SK-N-SH (cell line): ENCODE data around the gene KLHDC7B. TPM values are rescaled to one million over a fixed set of nuclear protein-coding genes. Genes with fewer than 3 reads are reported as not detected.

ENCODE experiments used
- CTCF ChIA-PET: fragments of 300-600, 350-600 bp; formaldehyde crosslinking; extraction: SDS; loops from one replicate; lab custom pipeline; 2021; lab: Yijun Ruan, JAX
- POLR2A ChIA-PET: fragments of 350-600 bp; sonication (Branson Sonifier 250); formaldehyde crosslinking; extraction: SDS; loops from one replicate; lab custom pipeline; 2020; ENCODE audit warnings: antibody characterized with exemption, inconsistent platforms; lab: Yijun Ruan, JAX
- DNase-seq: peaks from one replicate; pipeline ENCODE4 v3.0.0; 2012
- H2AFZ ChIP-seq: fragments of 200-600 bp; sonication (generic); 2 replicates; pipeline ENCODE4 v1.8.1; 2016; ENCODE audit warnings: antibody characterized with exemption, mild to moderate bottlenecking, low read depth
- H3F3A ChIP-seq: fragments of 200-600 bp; sonication (generic); replicated peaks from 2 replicates; pipeline ENCODE3; 2016; ENCODE audit warnings: antibody characterized with exemption, mild to moderate bottlenecking; ENCODE audit not compliant: insufficient read depth
- H3K27ac ChIP-seq, 2 experiments: fragments of 200-500 bp in 1 of 2; fragments of 200-600 bp in 1 of 2; sonication (Bioruptor generic) in 1 of 2; sonication (generic), shearing (Covaris generic) in 1 of 2; 2 replicates each; pipeline versions ENCODE4 v1.5.1 to v1.6.1; 2014 to 2016; ENCODE audit warnings: low read depth in 2 of 2, inconsistent platforms in 1 of 2, low read length in 1 of 2, mild to moderate bottlenecking in 1 of 2, mixed read lengths in 1 of 2
- H3K27me3 ChIP-seq: fragments of 200-600 bp; sonication (generic), shearing (Covaris generic); 2 replicates; pipeline ENCODE4 v1.6.1; 2016; ENCODE audit warnings: mixed run types; ENCODE audit not compliant: insufficient read depth
- H3K36me3 ChIP-seq, 2 experiments: fragments of 200-500 bp in 1 of 2; fragments of 200-600 bp in 1 of 2; sonication (Bioruptor generic) in 1 of 2; sonication (generic) in 1 of 2; replicated peaks in 1 of 2; 2 replicates each; pipeline versions ENCODE3 to v1.5.1; 2014 to 2016; ENCODE audit warnings: low read length in 1 of 2, mild to moderate bottlenecking in 1 of 2; ENCODE audit not compliant: insufficient read depth in 2 of 2, control insufficient read depth in 1 of 2
- H3K4me1 ChIP-seq, 2 experiments: fragments of 200-500 bp in 1 of 2; fragments of 200-600 bp in 1 of 2; sonication (Bioruptor generic) in 1 of 2; sonication (generic), shearing (Covaris generic) in 1 of 2; 2 replicates each; pipeline versions ENCODE4 v1.5.1 to v1.6.1; 2014 to 2016; ENCODE audit warnings: low read depth in 1 of 2, low read length in 1 of 2, mixed run types in 1 of 2; ENCODE audit not compliant: insufficient read depth in 2 of 2, control insufficient read depth in 1 of 2
- H3K4me2 ChIP-seq: fragments of 200-600 bp; sonication (generic), shearing (Covaris generic); 2 replicates; pipeline ENCODE4 v1.6.1; 2017; ENCODE audit warnings: mixed run types
- H3K4me3 ChIP-seq, 2 experiments: fragments of 200-500 bp in 1 of 2; fragments of 200-600 bp in 1 of 2; sonication (Bioruptor generic) in 1 of 2; sonication (generic), shearing (Covaris generic) in 1 of 2; 2 replicates each; pipeline versions ENCODE4 v1.5.1 to v1.8.1; 2014 to 2016; ENCODE audit warnings: low read depth in 2 of 2, inconsistent platforms in 1 of 2, low read length in 1 of 2, mild to moderate bottlenecking in 1 of 2, mixed read lengths in 1 of 2, moderate library complexity in 1 of 2
- H3K79me2 ChIP-seq: fragments of 200-600 bp; sonication (generic); 2 replicates; pipeline ENCODE4 v1.8.1; 2017; ENCODE audit warnings: mild to moderate bottlenecking; ENCODE audit not compliant: insufficient read depth
- H3K9ac ChIP-seq: fragments of 200-600 bp; sonication (generic); 2 replicates; pipeline ENCODE4 v1.6.1; 2017; ENCODE audit warnings: mixed run types
- H3K9me2 ChIP-seq: fragments of 200-600 bp; sonication (generic); 2 replicates; pipeline ENCODE4 v1.6.1; 2017; ENCODE audit warnings: mixed run types
- H3K9me3 ChIP-seq: fragments of 200-600 bp; sonication (generic); 2 replicates; pipeline ENCODE4 v1.6.1; 2017; ENCODE audit warnings: mixed run types, mild to moderate bottlenecking, moderate library complexity
- H4K20me1 ChIP-seq: fragments of 200-600 bp; sonication (generic); 2 replicates; pipeline ENCODE4 v1.6.1; 2017; ENCODE audit warnings: mild to moderate bottlenecking, mixed run types; ENCODE audit not compliant: insufficient read depth
- CTCF ChIP-seq: fragments of 200-600 bp; sonication (generic); IDR thresholded peaks from 2 replicates; pipeline ENCODE4 v1.6.1; 2017; ENCODE audit warnings: antibody characterized with exemption, mild to moderate bottlenecking, moderate library complexity
- ELF1 ChIP-seq: IDR thresholded peaks from 2 replicates; pipeline ENCODE4 v1.4.0; 2012
- FOSL2 ChIP-seq: IDR thresholded peaks from 2 replicates; pipeline ENCODE4 v1.4.0; 2012; ENCODE audit warnings: low read depth, mild to moderate bottlenecking, moderate library complexity, borderline replicate concordance
- FOXM1 ChIP-seq: IDR thresholded peaks from 2 replicates; pipeline ENCODE4 v1.4.0; 2012; ENCODE audit warnings: low read depth, mild to moderate bottlenecking
- GABPA ChIP-seq: IDR thresholded peaks from 2 replicates; pipeline ENCODE4 v1.4.0; 2012; ENCODE audit warnings: low read depth, mild to moderate bottlenecking
- IRF3 ChIP-seq: fragments of 150-350 bp; IDR thresholded peaks from 2 replicates; pipeline ENCODE4 v1.6.1; 2016; ENCODE audit warnings: mild to moderate bottlenecking, low read depth, low read length
- JUND ChIP-seq: IDR thresholded peaks from 2 replicates; pipeline ENCODE4 v1.4.0; 2012
- MXI1 ChIP-seq: IDR thresholded peaks from 2 replicates; pipeline ENCODE4 v1.6.1; 2012; ENCODE audit warnings: mild to moderate bottlenecking, low read depth, low read length, improper control_type of control experiment
- POLR2AphosphoS5 ChIP-seq: IDR thresholded peaks from 2 replicates; pipeline ENCODE4 v1.6.1; 2012; ENCODE audit warnings: low read depth, low read length
- SIN3A ChIP-seq: IDR thresholded peaks from 2 replicates; pipeline ENCODE4 v1.6.1; 2012; ENCODE audit warnings: low read depth, mild to moderate bottlenecking, low read length, moderate library complexity, borderline replicate concordance
- SMC3 ChIP-seq: IDR thresholded peaks from 2 replicates; pipeline ENCODE4 v1.6.1; 2012; ENCODE audit warnings: low read depth, low read length, improper control_type of control experiment
- TEAD4 ChIP-seq: IDR thresholded peaks from 2 replicates; pipeline ENCODE4 v1.4.0; 2012; ENCODE audit warnings: mild to moderate bottlenecking, borderline replicate concordance; ENCODE audit not compliant: insufficient read depth
- USF2 ChIP-seq: fragments of 150-350 bp; IDR thresholded peaks from 2 replicates; pipeline ENCODE4 v1.6.1; 2017; ENCODE audit warnings: antibody characterized with exemption, low read length, low read depth, borderline replicate concordance
- WGBS: methylation state at CpG from one replicate; pipeline ENCODE4 v1.1.6; 2017; ENCODE audit warnings: low lambda C conversion rate; 5-methylcytosine and 5-hydroxymethylcytosine counted together
- polyA plus RNA-seq, 3 experiments: library from polyadenylated mRNA; depleted of rRNA; stranded (reverse); fragments of >200 nt; gene quantifications; 2 replicates each; pipeline ENCODE4 v1.2.3, GENCODE V29; 2012
- TF ChIP-seq, protein P1 (sequence below): IDR thresholded peaks from 2 replicates; pipeline ENCODE4 v1.4.0; 2012; ENCODE audit warnings: low read depth, borderline replicate concordance
- TF ChIP-seq, protein P2 (sequence below): IDR thresholded peaks from 2 replicates; pipeline ENCODE4 v1.4.0; 2012; ENCODE audit warnings: low read depth
- TF ChIP-seq, protein P3 (sequence below): IDR thresholded peaks from 2 replicates; pipeline ENCODE4; 2012
- TF ChIP-seq, protein P4 (sequence below): IDR thresholded peaks from 2 replicates; pipeline ENCODE4 v1.4.0; 2012; ENCODE audit warnings: low read depth, borderline replicate concordance

Gene KLHDC7B
- polyA plus RNA-seq, 1 of the 3 experiments (the other 2 are of a cell fraction): 0.07 TPM

- no peak overlapping the region for H2AFZ ChIP-seq
- 91% methylated on average over 3 of the region's 15 CpGs for WGBS
- peaks cover 8% of the 10 kb centered on the region; the same call in 1 of the 2 replicates for H4K20me1 ChIP-seq
- H3K9me3 ChIP-seq: no peaks in the 10 kb centered on the region
- H3F3A ChIP-seq: peaks cover 8% of the 10 kb centered on the region
- no peak overlapping the region for H3K9ac ChIP-seq
- H3K79me2 ChIP-seq: peaks cover 18% of the 10 kb centered on the region
- no peak for DNase-seq
- ChIA-PET CTCF (interaction anchor here (2.5 kb wide), 1 partner anchor 24 kb away, joined by 6 read pairs; no protein-coding TSS in a partner anchor), POLR2A (no interaction called here)
- no peak overlapping the region for H3K4me3 ChIP-seq
- TF ChIP-seq IRF3: no peak
- TF ChIP-seq TEAD4: no peak
- TF ChIP-seq, protein P1, sequence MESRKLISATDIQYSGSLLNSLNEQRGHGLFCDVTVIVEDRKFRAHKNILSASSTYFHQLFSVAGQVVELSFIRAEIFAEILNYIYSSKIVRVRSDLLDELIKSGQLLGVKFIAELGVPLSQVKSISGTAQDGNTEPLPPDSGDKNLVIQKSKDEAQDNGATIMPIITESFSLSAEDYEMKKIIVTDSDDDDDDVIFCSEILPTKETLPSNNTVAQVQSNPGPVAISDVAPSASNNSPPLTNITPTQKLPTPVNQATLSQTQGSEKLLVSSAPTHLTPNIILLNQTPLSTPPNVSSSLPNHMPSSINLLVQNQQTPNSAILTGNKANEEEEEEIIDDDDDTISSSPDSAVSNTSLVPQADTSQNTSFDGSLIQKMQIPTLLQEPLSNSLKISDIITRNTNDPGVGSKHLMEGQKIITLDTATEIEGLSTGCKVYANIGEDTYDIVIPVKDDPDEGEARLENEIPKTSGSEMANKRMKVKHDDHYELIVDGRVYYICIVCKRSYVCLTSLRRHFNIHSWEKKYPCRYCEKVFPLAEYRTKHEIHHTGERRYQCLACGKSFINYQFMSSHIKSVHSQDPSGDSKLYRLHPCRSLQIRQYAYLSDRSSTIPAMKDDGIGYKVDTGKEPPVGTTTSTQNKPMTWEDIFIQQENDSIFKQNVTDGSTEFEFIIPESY: no peak
- TF ChIP-seq SIN3A: no peak
- no peak for TF ChIP-seq CTCF
- TF ChIP-seq, protein P2, sequence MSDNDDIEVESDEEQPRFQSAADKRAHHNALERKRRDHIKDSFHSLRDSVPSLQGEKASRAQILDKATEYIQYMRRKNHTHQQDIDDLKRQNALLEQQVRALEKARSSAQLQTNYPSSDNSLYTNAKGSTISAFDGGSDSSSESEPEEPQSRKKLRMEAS: no peak
- no peaks in the 10 kb centered on the region for H3K9me2 ChIP-seq
- H3K4me2 ChIP-seq: no peak overlapping the region
- no peak overlapping the region for H3K27ac ChIP-seq
- H3K4me1 ChIP-seq: peaks cover 7 to 22% of the 10 kb centered on the region in 2 experiments; a peak in 2 of 4 replicates
- H3K27me3 ChIP-seq: no peaks in the 10 kb centered on the region
- peaks cover 7 to 50% of the 10 kb centered on the region in 2 experiments for H3K36me3 ChIP-seq
Observed at GRCh38 chr22:50522208-50522805, 23.4 kb upstream of the KLHDC7B start.

GRCh38 chr22:50522806-50523438 is 22.8 kb upstream of the KLHDC7B start:
- no peaks in the 10 kb centered on the region for H3K9me3 ChIP-seq
- H3K4me2 ChIP-seq: no peak overlapping the region
- no peak overlapping the region for H3K4me3 ChIP-seq
- DNase-seq: no peak
- peaks cover 7 to 44% of the 10 kb centered on the region in 2 experiments for H3K36me3 ChIP-seq
- peaks cover 7 to 24% of the 10 kb centered on the region in 2 experiments; a peak in 2 of 4 replicates for H3K4me1 ChIP-seq
- H3F3A ChIP-seq: peaks cover 11% of the 10 kb centered on the region
- no peak overlapping the region for H3K9ac ChIP-seq
- H4K20me1 ChIP-seq: peaks cover 8% of the 10 kb centered on the region; the same call in 1 of the 2 replicates
- H3K27me3 ChIP-seq: no peaks in the 10 kb centered on the region
- H3K79me2 ChIP-seq: peaks cover 18% of the 10 kb centered on the region
- H2AFZ ChIP-seq: no peak overlapping the region
- POLR2A ChIA-PET: no interaction called here
- no peak overlapping the region for H3K27ac ChIP-seq
- CTCF ChIA-PET: interaction anchor here (2.5 to 3.4 kb wide), 2 partner anchors 25 to 42 kb away, joined by 6 to 53 read pairs; partner anchors contain the start of gene SYCE3
- 80% methylated on average over 3 of the region's 22 CpGs for WGBS
- no peaks in the 10 kb centered on the region for H3K9me2 ChIP-seq
- TF ChIP-seq GABPA (no peak), MXI1 (no peak), SMC3 (no peak), FOXM1 (no peak), ELF1 (no peak), FOSL2 (no peak), POLR2AphosphoS5 (no peak), JUND (no peak), USF2 (no peak)
- TF ChIP-seq, protein P3, sequence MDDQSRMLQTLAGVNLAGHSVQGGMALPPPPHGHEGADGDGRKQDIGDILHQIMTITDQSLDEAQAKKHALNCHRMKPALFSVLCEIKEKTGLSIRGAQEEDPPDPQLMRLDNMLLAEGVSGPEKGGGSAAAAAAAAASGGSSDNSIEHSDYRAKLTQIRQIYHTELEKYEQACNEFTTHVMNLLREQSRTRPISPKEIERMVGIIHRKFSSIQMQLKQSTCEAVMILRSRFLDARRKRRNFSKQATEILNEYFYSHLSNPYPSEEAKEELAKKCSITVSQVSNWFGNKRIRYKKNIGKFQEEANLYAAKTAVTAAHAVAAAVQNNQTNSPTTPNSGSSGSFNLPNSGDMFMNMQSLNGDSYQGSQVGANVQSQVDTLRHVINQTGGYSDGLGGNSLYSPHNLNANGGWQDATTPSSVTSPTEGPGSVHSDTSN: no peak
- TF ChIP-seq, protein P2: no peak
- TF ChIP-seq, protein P4, sequence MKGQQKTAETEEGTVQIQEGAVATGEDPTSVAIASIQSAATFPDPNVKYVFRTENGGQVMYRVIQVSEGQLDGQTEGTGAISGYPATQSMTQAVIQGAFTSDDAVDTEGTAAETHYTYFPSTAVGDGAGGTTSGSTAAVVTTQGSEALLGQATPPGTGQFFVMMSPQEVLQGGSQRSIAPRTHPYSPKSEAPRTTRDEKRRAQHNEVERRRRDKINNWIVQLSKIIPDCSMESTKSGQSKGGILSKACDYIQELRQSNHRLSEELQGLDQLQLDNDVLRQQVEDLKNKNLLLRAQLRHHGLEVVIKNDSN: no peak
